Astrocyte of the cerebellum (primary cell): ENCODE data around the gene TECTB.
"Not testable (repeated sequence)": the region's sequence is repeated elsewhere in the genome, so short reads cannot be mapped to it uniquely, and the experiment has no call there.

Experiments used
- DNase-seq: peaks from one replicate; pipeline ENCODE4 v3.0.0-alpha.2; 2011; ENCODE audit warnings: low read depth
- H3K4me3 ChIP-seq: 2 replicates; pipeline ENCODE4 v1.5.1; 2011; ENCODE audit warnings: mild to moderate bottlenecking, low read depth, low read length, moderate library complexity
- CTCF ChIP-seq: IDR thresholded peaks from 2 replicates; pipeline ENCODE4 v1.5.1; 2012; ENCODE audit warnings: low read length, low read depth, moderate library complexity, mild to moderate bottlenecking; ENCODE audit errors: missing control alignments
- in situ Hi-C: cut with HindIII; loops from 2 replicates; pipeline ENCODE4 v1.10.0; 2017; ENCODE audit warnings: low sequenced_read_pairs

The TECTB gene

GRCh38 chr10:112249722-112250121, 33.5 kb upstream of the TECTB start:
- in situ Hi-C loops = no loop called here
- no peak overlapping the region for H3K4me3 ChIP-seq
- no peak for DNase-seq
- TF ChIP-seq CTCF = no peak

GRCh38 chr10:112250555-112250954, 32.6 kb upstream of the TECTB start:
- in situ Hi-C loops = no loop called here
- TF ChIP-seq CTCF = no peak
- H3K4me3 ChIP-seq = no peak overlapping the region
- no peak for DNase-seq

- DNase-seq, H3K4me3 ChIP-seq, in situ Hi-C loops: not testable (repeated sequence)
These were observed 32.0 kb upstream of the TECTB start for GRCh38 chr10:112251238-112251637.

GRCh38 chr10:112258407-112258806, 24.8 kb upstream of the TECTB start:
- in situ Hi-C loops = no loop called here
- no peak for TF ChIP-seq CTCF
- DNase-seq = no peak
- H3K4me3 ChIP-seq = no peak overlapping the region

GRCh38 chr10:112259688-112260087, 23.5 kb upstream of the TECTB start:
- in situ Hi-C loops = no loop called here
- no peak for DNase-seq
- no peak overlapping the region for H3K4me3 ChIP-seq
- TF ChIP-seq CTCF = no peak

GRCh38 chr10:112260831-112261230, 22.4 kb upstream of the TECTB start:
- TF ChIP-seq CTCF = no peak
- no peak for DNase-seq
- H3K4me3 ChIP-seq = no peak overlapping the region
- in situ Hi-C loops = no loop called here

GRCh38 chr10:112261281-112261822, 21.8 kb upstream of the TECTB start:
- DNase-seq = no peak
- H3K4me3 ChIP-seq = no peak overlapping the region
- TF ChIP-seq CTCF = no peak
- in situ Hi-C loops = no loop called here
